H1 (cell line): ENCODE results near the gene GLP1R. TPM values are rescaled to one million over a fixed set of nuclear protein-coding genes. Genes with fewer than 3 reads are reported as not detected.

Source experiments
- CTCF ChIA-PET: fragments of 300-600 bp; sonication (Branson Sonifier 250); formaldehyde crosslinking; loops from one replicate; lab custom pipeline; 2021; ENCODE audit not compliant: partially characterized antibody; lab: Charles Lee
- POLR2A ChIA-PET: fragments of 300-600 bp; sonication (Branson Sonifier 250); formaldehyde crosslinking; loops from one replicate; lab custom pipeline; 2021; ENCODE audit warnings: inconsistent platforms; ENCODE audit not compliant: partially characterized antibody; lab: Charles Lee
- DNase-seq, 2 experiments: peaks; one replicate each; pipeline versions ENCODE4 v3.0.0 to v3.0.0-alpha.2; 2010 to 2022; ENCODE audit warnings: low spot score in 2 of 2, low read depth in 1 of 2, mixed read lengths in 1 of 2
- FAIRE-seq: peaks from 2 replicates; lab custom pipeline; 2011; peaks lifted over from hg19 to GRCh38; lab: Jason Lieb, UNC
- H2AFZ ChIP-seq: 2 replicates; pipeline ENCODE4 v1.8.1; 2012; ENCODE audit warnings: low read length, inconsistent platforms
- H2AK5ac ChIP-seq: 2 replicates; pipeline ENCODE4 v1.6.1; 2013; ENCODE audit warnings: low read depth, low read length
- H2BK120ac ChIP-seq: replicated peaks from 2 replicates; pipeline ENCODE3; 2013; ENCODE audit warnings: low read depth, low read length, inconsistent platforms
- H2BK12ac ChIP-seq: 2 replicates; pipeline ENCODE4 v1.6.1; 2013; ENCODE audit warnings: low read depth, low read length
- H2BK15ac ChIP-seq: 2 replicates; pipeline ENCODE4 v1.6.1; 2013; ENCODE audit warnings: low read length
- H2BK20ac ChIP-seq: 2 replicates; pipeline ENCODE4 v1.6.1; 2013; ENCODE audit warnings: low read length
- H2BK5ac ChIP-seq: 2 replicates; pipeline ENCODE4 v1.6.1; 2013; ENCODE audit warnings: low read depth, low read length
- H3K14ac ChIP-seq: 2 replicates; pipeline ENCODE4 v1.6.1; 2013; ENCODE audit warnings: inconsistent platforms; ENCODE audit not compliant: insufficient read length
- H3K18ac ChIP-seq: 2 replicates; pipeline ENCODE4 v1.6.1; 2013; ENCODE audit warnings: low read length; ENCODE audit errors: extremely low read depth
- H3K23ac ChIP-seq: 2 replicates; pipeline ENCODE4 v1.6.1; 2013; ENCODE audit warnings: inconsistent platforms; ENCODE audit not compliant: insufficient read length
- H3K23me2 ChIP-seq: 2 replicates; pipeline ENCODE4 v1.6.1; 2013; ENCODE audit warnings: low read depth, low read length
- H3K27ac ChIP-seq: 2 replicates; pipeline ENCODE4 v1.6.1; 2011; ENCODE audit warnings: low read depth, low read length, inconsistent platforms
- H3K27me3 ChIP-seq, 4 experiments: replicated peaks in 1 of 4; 1 replicate in 1 of 4; 2 replicates in 3 of 4; pipeline versions ENCODE4 v1.6.1 to v1.8.1; 2011 to 2013; ENCODE audit warnings: low read length in 3 of 4, mild to moderate bottlenecking in 3 of 4, inconsistent platforms in 2 of 4, mixed read lengths in 2 of 4, moderate library complexity in 1 of 4; ENCODE audit not compliant: control insufficient read depth in 3 of 4, insufficient read depth in 3 of 4; ENCODE audit errors: extremely low read depth in 1 of 4
- H3K36me3 ChIP-seq, 4 experiments: 2 replicates each; pipeline versions ENCODE4 v1.6.1 to v1.8.1; 2011 to 2013; ENCODE audit warnings: mild to moderate bottlenecking in 4 of 4, low read length in 3 of 4, moderate library complexity in 2 of 4, control low read depth in 1 of 4, inconsistent platforms in 1 of 4; ENCODE audit not compliant: insufficient read depth in 4 of 4, control insufficient read depth in 2 of 4
- H3K4ac ChIP-seq: replicated peaks from 2 replicates; pipeline ENCODE3; 2013; ENCODE audit warnings: low read length, low read depth, mixed read lengths, inconsistent platforms; ENCODE audit not compliant: insufficient read length
- H3K4me1 ChIP-seq, 4 experiments: replicated peaks in 1 of 4; 1 replicate in 1 of 4; 2 replicates in 3 of 4; pipeline versions ENCODE4 v1.6.1 to v1.8.1; 2011 to 2013; ENCODE audit warnings: low read length in 3 of 4, inconsistent platforms in 2 of 4, mixed read lengths in 1 of 4; ENCODE audit not compliant: insufficient read depth in 4 of 4, control insufficient read depth in 3 of 4
- H3K4me2 ChIP-seq, 2 experiments: 2 replicates each; pipeline versions ENCODE4 v1.6.1 to v1.8.1; 2011 to 2013; ENCODE audit warnings: low read depth in 2 of 2, low read length in 2 of 2, control low read depth in 1 of 2, inconsistent platforms in 1 of 2, mild to moderate bottlenecking in 1 of 2; ENCODE audit not compliant: insufficient read depth in 1 of 2
- H3K4me3 ChIP-seq, 4 experiments: fragments of 200-600, 300-600 bp in 1 of 4; sonication (generic), shearing (Covaris generic), sonication (Bioruptor Twin) in 1 of 4; 2 replicates each; pipeline versions ENCODE4 v1.5.1 to v1.8.1; 2011 to 2016; ENCODE audit warnings: low read length in 4 of 4, low read depth in 3 of 4, control low read depth in 2 of 4, inconsistent platforms in 2 of 4, mild to moderate bottlenecking in 2 of 4, mixed read lengths in 1 of 4, moderate library complexity in 1 of 4; ENCODE audit not compliant: insufficient read depth in 2 of 4; ENCODE audit errors: extremely low read depth in 1 of 4
- H3K56ac ChIP-seq: replicated peaks from 2 replicates; pipeline ENCODE3; 2013; ENCODE audit warnings: low read depth, mild to moderate bottlenecking, mixed read lengths, low read length, inconsistent platforms; ENCODE audit not compliant: insufficient read length
- H3K79me1 ChIP-seq: 2 replicates; pipeline ENCODE4 v1.6.1; 2013; ENCODE audit warnings: low read depth, low read length, control low read depth
- H3K79me2 ChIP-seq, 2 experiments: 2 replicates each; pipeline versions ENCODE4 v1.6.1 to v1.8.1; 2012 to 2013; ENCODE audit warnings: low read length in 2 of 2, mild to moderate bottlenecking in 2 of 2, inconsistent platforms in 1 of 2; ENCODE audit not compliant: insufficient read depth in 2 of 2, control insufficient read depth in 1 of 2
- H3K9ac ChIP-seq, 4 experiments: replicated peaks in 1 of 4; 1 replicate in 1 of 4; 2 replicates in 3 of 4; pipeline versions ENCODE4 v1.6.1 to v1.8.1; 2011 to 2013; ENCODE audit warnings: low read depth in 3 of 4, low read length in 3 of 4, control low read depth in 2 of 4, mild to moderate bottlenecking in 2 of 4, moderate library complexity in 2 of 4, inconsistent platforms in 1 of 4; ENCODE audit errors: extremely low read depth in 1 of 4
- H3K9me3 ChIP-seq, 2 experiments: 2 replicates each; pipeline versions ENCODE4 v1.6.1 to v1.8.1; 2012 to 2013; ENCODE audit warnings: mild to moderate bottlenecking in 2 of 2, moderate library complexity in 2 of 2, control low read depth in 1 of 2, inconsistent platforms in 1 of 2, low read depth in 1 of 2, low read length in 1 of 2, mixed read lengths in 1 of 2; ENCODE audit not compliant: insufficient read depth in 2 of 2
- H4K20me1 ChIP-seq, 2 experiments: replicated peaks in 1 of 2; 2 replicates each; pipeline versions ENCODE3 to v1.8.1; 2011 to 2013; ENCODE audit warnings: inconsistent platforms in 2 of 2, low read length in 2 of 2, mild to moderate bottlenecking in 1 of 2; ENCODE audit not compliant: insufficient read depth in 2 of 2, control insufficient read depth in 1 of 2
- H4K5ac ChIP-seq: 2 replicates; pipeline ENCODE4 v1.6.1; 2013; ENCODE audit warnings: low read length, low read depth, mixed read lengths, inconsistent platforms; ENCODE audit not compliant: insufficient read length
- H4K8ac ChIP-seq: 2 replicates; pipeline ENCODE4 v1.8.0; 2013; ENCODE audit warnings: mild to moderate bottlenecking, moderate library complexity, low read length, inconsistent platforms; ENCODE audit not compliant: insufficient read depth; ENCODE audit errors: extremely low read depth
- H4K91ac ChIP-seq: replicated peaks from 2 replicates; pipeline ENCODE3; 2013; ENCODE audit warnings: low read length, mixed read lengths, inconsistent platforms; ENCODE audit not compliant: insufficient read length
- BACH1 ChIP-seq: IDR thresholded peaks from 2 replicates; pipeline ENCODE4 v1.6.1; 2012; ENCODE audit warnings: low read length, improper control_type of control experiment
- CTCF ChIP-seq, 3 experiments: IDR thresholded peaks; 1 replicate in 2 of 3; 2 replicates in 1 of 3; pipeline versions ENCODE4 v1.5.1 to v1.6.1; 2011; ENCODE audit warnings: low read length in 3 of 3, mild to moderate bottlenecking in 3 of 3, inconsistent platforms in 2 of 3, low read depth in 1 of 3, moderate library complexity in 1 of 3; ENCODE audit not compliant: insufficient read depth in 1 of 3; ENCODE audit errors: control extremely low read depth in 1 of 3
- WGBS, 2 experiments: shearing (Covaris generic) in 1 of 2; methylation state at CpG; one replicate each; pipeline versions ENCODE4 v1.1.6 to v1.1.7; 2013 to 2015; ENCODE audit warnings: low lambda C conversion rate in 2 of 2, mixed read lengths in 2 of 2, inconsistent platforms in 1 of 2, low coverage in 1 of 2, missing lambda C conversion rate in 1 of 2; ENCODE audit not compliant: insufficient replicate concordance in 2 of 2, insufficient coverage in 1 of 2, insufficient read length in 1 of 2; ENCODE audit errors: extremely low coverage in 1 of 2, missing lambda C conversion rate in 1 of 2; 5-methylcytosine and 5-hydroxymethylcytosine counted together
- polyA plus RNA-seq, 7 experiments: library from polyadenylated mRNA; depleted of rRNA in 3 of 7; stranded (reverse) in 5 of 7; unstranded in 2 of 7; fragments of >200 nt in 5 of 7; fragments of 200-250 nt in 2 of 7; gene quantifications; 1 replicate in 5 of 7; 2 replicates in 1 of 7; 4 replicates in 1 of 7; pipeline versions ENCODE4 v1.2.1 to v1.2.3, GENCODE V29; 2011 to 2013; ENCODE audit warnings: missing spikeins in 2 of 7, mixed read lengths in 2 of 7
- total RNA-seq: library from RNA; stranded (reverse); fragmentation: NEBNext Ultra II Directional; extraction: Animal tissue kit (Norgen Biotek cat#: 25700); gene quantifications from 2 replicates; pipeline ENCODE4 v1.2.1, GENCODE V29; 2021

Gene GLP1R
- total and polyA plus RNA-seq, 2 of the 8 experiments (the other 6 are each of a cell fraction or from before 2014, with no cell fraction given) = 2.6 to 2.7 TPM

DNA sequence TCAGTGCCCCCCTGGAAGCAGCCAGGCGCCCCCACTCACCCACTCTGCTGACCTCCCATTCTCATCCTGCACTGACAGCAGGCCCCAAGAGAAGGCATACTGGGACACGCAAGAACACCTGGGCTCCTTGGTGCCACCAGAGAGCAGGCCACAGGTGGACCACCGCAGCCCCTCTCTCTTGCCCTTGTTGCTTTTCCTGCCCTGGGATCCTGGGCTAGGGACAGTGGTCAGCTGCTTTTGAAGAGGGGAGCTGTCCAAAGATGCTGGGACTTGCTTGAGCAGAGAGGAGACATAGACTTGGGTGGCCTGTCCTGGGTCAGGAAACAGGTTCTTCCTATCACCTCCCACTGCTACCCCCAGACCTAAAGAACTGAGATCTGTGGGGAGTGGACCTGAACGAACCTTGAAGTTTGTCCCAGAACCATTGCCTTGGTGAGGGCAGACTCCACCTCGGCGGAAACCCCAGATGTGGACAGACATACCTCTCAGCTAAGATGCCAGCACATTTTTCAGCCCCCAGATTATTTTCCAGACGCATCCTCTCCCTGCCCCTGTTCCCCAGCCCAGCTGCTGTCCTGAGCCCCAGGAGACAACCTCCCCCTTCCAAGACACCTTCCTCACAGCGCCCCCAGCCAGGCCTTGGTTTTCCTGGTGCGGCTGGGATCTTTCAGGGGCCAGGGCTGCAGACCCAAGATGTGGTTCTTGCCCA lies 1.1 kb downstream of the GLP1R start:
- CTCF ChIA-PET = interaction anchor here (0.7 to 2.5 kb wide), 12 partner anchors 11 to 103 kb away, joined by 3 to 14 read pairs (median 3); no protein-coding TSS in a partner anchor

More for the DNA sequence above, 1.1 kb downstream of the GLP1R start:
- Histone ChIP-seq H2BK5ac (no peak overlapping the region), H3K9ac (no peak overlapping the region; a peak in 1 of 7 replicates), H3K4me2 (peak overlapping the region; percentile 77 to 84), H2BK120ac (no peak overlapping the region), H4K5ac (no peak overlapping the region), H3K4ac (no peak overlapping the region), H3K4me3 (peak overlapping the region; percentile 65 to 85 (median 72); a peak in 6 of 8 replicates), H4K20me1 (peaks cover 3 to 9% of the 10 kb centered on the region in 2 experiments), H4K8ac (no peak overlapping the region), H3K9me3 (no peaks in the 10 kb centered on the region), H3K27ac (no peak overlapping the region), H3K36me3 (no peaks in the 10 kb centered on the region), H3K18ac (no peak overlapping the region), H3K79me1 (0 out of 2 replicates have a peak, but pooled peaks cover 2% of the 10 kb centered on the region), H2AFZ (no peak overlapping the region), H3K23ac (no peak overlapping the region), H2BK20ac (no peak overlapping the region), H3K14ac (no peak overlapping the region), H3K23me2 (peaks cover 10% of the 10 kb centered on the region; the same call in 1 of the 2 replicates), H3K79me2 (no peaks in the 10 kb centered on the region), H3K27me3 (peaks cover 3 to 39% (median 33%) of the 10 kb centered on the region in 4 experiments), H4K91ac (no peak overlapping the region), H2BK15ac (0 out of 2 replicates have a peak overlapping the region, but pooled peaks have one; percentile 46), H2AK5ac (no peak overlapping the region), H2BK12ac (no peak overlapping the region), H3K4me1 (peaks cover 0 to 16% (median 5%) of the 10 kb centered on the region in 4 experiments; a peak in 6 of 7 replicates), H3K56ac (no peak overlapping the region)
- DNase-seq (no peak), FAIRE-seq (no peak)
- 75% methylated on average over 9 of the region's 9 CpGs; no CpG with 5 or more reads in 1 of the 2 experiments for WGBS, 2 experiments
- TF ChIP-seq CTCF (IDR thresholded peaks at IDR 0.05; ENCODE audit: control extremely low read depth in 1 of 3, insufficient read depth in 1 of 3, low read depth in 1 of 3, low read length in 3 of 3) = peak in 1 of 3 experiments; percentile 16; a peak in 1 of 4 replicates
- no peak for TF ChIP-seq BACH1
- POLR2A ChIA-PET = interaction anchor here (0.8 to 1.5 kb wide), 5 partner anchors 11 to 274 kb away, joined by 3 to 4 read pairs (median 3); partner anchors contain the start of gene SAYSD1
